ENCODE measurements around the gene SLC26A5. TPM values are rescaled to one million over a fixed set of nuclear protein-coding genes. Genes with fewer than 3 reads are reported as not detected.

Gene SLC26A5
- total and polyA plus RNA-seq, 2 donors (not counting 3 experiments of a cell fraction or from before 2014, with no cell fraction given): not detected

DNA sequence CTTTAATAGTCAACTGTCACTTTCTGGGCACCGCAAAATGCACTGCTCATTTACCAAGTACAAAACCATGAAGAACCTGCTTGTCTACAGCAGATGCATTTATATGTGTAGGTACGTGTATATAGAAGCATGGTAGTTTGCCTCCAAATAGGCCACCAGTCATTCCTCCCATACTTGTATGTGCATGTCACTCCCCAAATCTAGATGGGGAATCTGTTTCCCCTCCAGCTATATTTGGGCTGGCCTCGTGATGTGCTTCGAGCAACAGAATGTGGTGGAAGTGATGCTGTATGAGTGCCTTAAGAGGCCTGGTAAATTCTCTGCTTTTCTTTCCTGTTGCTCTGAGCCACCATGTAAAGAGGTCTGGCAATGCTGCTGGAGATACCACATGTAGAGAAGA lies 51.4 kb downstream of the SLC26A5 start:
- dilution Hi-C loops (cut with MboI; ENCODE audit: extremely low pct_ligation_motif_present, low sequenced_read_pairs): no loop called here
- Histone ChIP-seq H3K9ac (replicated peaks; ENCODE audit: extremely low read depth, insufficient read depth, low read length) (no peak overlapping the region), H4K20me1 (replicated peaks; ENCODE audit: control insufficient read depth, extremely low read depth, insufficient read depth, low read length) (no peaks in the 10 kb centered on the region), H3K4me2 (ENCODE audit: insufficient read depth, low read length) (no peak overlapping the region), H3K9me3 (replicated peaks; ENCODE audit: control insufficient read depth, insufficient read depth, low read length) (no peaks in the 10 kb centered on the region), H3K27ac (ENCODE audit: insufficient read depth, low read depth, low read length) (no peak overlapping the region), H3K4me1 (ENCODE audit: control insufficient read depth, extremely low read depth, insufficient read depth, low read length) (no peaks in the 10 kb centered on the region), H3K36me3 (ENCODE audit: control insufficient read depth in 2 of 2, extremely low read depth in 1 of 2, insufficient read depth in 2 of 2, low read length in 2 of 2) (no peaks in the 10 kb centered on the region), H3K27me3 (ENCODE audit: control insufficient read depth in 2 of 2, insufficient read depth in 2 of 2, low read length in 2 of 2) (peaks cover 0 to 2% of the 10 kb centered on the region in 2 experiments), H3K79me2 (ENCODE audit: control insufficient read depth, insufficient read depth, low read length) (no peaks in the 10 kb centered on the region), H2AFZ (ENCODE audit: low read depth, low read length) (no peak overlapping the region), H3K4me3 (replicated peaks in 1 of 3; ENCODE audit: insufficient read depth in 1 of 3, low read depth in 1 of 3, low read length in 3 of 3) (no peak overlapping the region), H3K9me1 (replicated peaks; ENCODE audit: control insufficient read depth, extremely low read depth, insufficient read depth, low read length) (no peaks in the 10 kb centered on the region)
- CTCF ChIA-PET: interaction anchor here (1.0 kb wide), 1 partner anchor 9 kb away, joined by 3 read pairs; no protein-coding TSS in a partner anchor
- no TSS peak for BruUV-seq (replicated peaks)
- no peak for DNase-seq (ENCODE audit: low read depth, low spot score)
- no peak for TF ChIP-seq EZH2 (IDR thresholded peaks at IDR 0.05; ENCODE audit: borderline replicate concordance, low read depth, low read length, severe bottlenecking)
- no peak for TF ChIP-seq MYC (IDR thresholded peaks at IDR 0.05; ENCODE audit: low read depth, low read length)
- TF ChIP-seq GATA2 (IDR thresholded peaks at IDR 0.05; ENCODE audit: insufficient read depth, insufficient read length, low read depth, low read length): no peak
- TF ChIP-seq MAX (IDR thresholded peaks at IDR 0.05; ENCODE audit: insufficient read depth, insufficient read length): no peak
- no peak for TF ChIP-seq POLR2A (IDR thresholded peaks at IDR 0.05; ENCODE audit: low read depth, low read length)
- TF ChIP-seq FOS (IDR thresholded peaks at IDR 0.05; ENCODE audit: borderline replicate concordance, insufficient read depth, low read length): no peak
- TF ChIP-seq POLR2AphosphoS5 (IDR thresholded peaks at IDR 0.05; ENCODE audit: insufficient read depth, low read depth, low read length): no peak
- no peak for TF ChIP-seq JUN (IDR thresholded peaks at IDR 0.05; ENCODE audit: borderline replicate concordance, insufficient read depth, insufficient read length, low read depth)
- TF ChIP-seq, protein P1, sequence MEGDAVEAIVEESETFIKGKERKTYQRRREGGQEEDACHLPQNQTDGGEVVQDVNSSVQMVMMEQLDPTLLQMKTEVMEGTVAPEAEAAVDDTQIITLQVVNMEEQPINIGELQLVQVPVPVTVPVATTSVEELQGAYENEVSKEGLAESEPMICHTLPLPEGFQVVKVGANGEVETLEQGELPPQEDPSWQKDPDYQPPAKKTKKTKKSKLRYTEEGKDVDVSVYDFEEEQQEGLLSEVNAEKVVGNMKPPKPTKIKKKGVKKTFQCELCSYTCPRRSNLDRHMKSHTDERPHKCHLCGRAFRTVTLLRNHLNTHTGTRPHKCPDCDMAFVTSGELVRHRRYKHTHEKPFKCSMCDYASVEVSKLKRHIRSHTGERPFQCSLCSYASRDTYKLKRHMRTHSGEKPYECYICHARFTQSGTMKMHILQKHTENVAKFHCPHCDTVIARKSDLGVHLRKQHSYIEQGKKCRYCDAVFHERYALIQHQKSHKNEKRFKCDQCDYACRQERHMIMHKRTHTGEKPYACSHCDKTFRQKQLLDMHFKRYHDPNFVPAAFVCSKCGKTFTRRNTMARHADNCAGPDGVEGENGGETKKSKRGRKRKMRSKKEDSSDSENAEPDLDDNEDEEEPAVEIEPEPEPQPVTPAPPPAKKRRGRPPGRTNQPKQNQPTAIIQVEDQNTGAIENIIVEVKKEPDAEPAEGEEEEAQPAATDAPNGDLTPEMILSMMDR (IDR thresholded peaks at IDR 0.05; ENCODE audit: extremely low read depth in 1 of 2, insufficient read depth in 1 of 2, low read depth in 1 of 2, low read length in 2 of 2): no peak
- POLR2A ChIA-PET: no interaction called here
- intact Hi-C loops (cut with micrococcal nuclease): no loop called here
- no peak for FAIRE-seq
